AG10803 (cell line): Measurements from ENCODE around the gene LAMA2.

ENCODE experiments used
- DNase-seq: peaks from one replicate; pipeline ENCODE4 v3.0.0; 2010; ENCODE audit warnings: low read depth
- H3K4me3 ChIP-seq: 2 replicates; pipeline ENCODE4 v1.5.1; 2011; ENCODE audit warnings: mild to moderate bottlenecking, low read length, control low read depth
- TF ChIP-seq, protein P1 (sequence below): conservative IDR thresholded peaks from 2 replicates; pipeline ENCODE4 v1.5.1; 2011; ENCODE audit warnings: mild to moderate bottlenecking, low read length, control low read depth, inconsistent platforms

LAMA2 gene

DNA sequence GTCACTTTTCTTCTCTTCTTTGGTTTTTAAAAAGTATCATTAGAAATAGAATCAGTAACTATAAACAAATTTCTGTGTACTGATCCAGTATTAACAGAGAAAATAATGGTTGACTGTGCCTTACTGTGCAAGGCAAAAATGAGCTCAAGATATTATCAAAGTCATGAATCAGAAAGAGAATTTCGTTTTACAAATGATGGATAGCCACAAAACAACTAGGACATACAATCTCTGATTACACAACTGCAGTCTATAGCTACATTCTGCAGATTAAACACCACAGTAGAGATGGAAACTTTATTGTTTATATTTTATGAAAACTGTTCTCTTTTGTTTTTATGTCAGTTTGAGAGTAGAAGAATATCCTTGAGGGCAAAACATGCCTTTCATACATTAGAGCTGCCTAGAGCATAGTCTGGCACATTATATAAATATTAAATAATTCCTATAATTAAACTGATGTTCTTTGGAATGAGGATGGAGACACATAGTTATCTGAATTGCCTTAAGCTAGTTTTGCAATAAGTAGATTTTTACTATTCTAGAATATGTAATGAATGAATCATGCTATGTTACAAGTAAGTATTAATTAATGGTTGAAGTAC, 333.1 kb downstream of the LAMA2 start:
- no peak overlapping the region for H3K4me3 ChIP-seq
- peak; percentile 19 for DNase-seq
- TF ChIP-seq, protein P1, sequence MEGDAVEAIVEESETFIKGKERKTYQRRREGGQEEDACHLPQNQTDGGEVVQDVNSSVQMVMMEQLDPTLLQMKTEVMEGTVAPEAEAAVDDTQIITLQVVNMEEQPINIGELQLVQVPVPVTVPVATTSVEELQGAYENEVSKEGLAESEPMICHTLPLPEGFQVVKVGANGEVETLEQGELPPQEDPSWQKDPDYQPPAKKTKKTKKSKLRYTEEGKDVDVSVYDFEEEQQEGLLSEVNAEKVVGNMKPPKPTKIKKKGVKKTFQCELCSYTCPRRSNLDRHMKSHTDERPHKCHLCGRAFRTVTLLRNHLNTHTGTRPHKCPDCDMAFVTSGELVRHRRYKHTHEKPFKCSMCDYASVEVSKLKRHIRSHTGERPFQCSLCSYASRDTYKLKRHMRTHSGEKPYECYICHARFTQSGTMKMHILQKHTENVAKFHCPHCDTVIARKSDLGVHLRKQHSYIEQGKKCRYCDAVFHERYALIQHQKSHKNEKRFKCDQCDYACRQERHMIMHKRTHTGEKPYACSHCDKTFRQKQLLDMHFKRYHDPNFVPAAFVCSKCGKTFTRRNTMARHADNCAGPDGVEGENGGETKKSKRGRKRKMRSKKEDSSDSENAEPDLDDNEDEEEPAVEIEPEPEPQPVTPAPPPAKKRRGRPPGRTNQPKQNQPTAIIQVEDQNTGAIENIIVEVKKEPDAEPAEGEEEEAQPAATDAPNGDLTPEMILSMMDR: no peak

DNA sequence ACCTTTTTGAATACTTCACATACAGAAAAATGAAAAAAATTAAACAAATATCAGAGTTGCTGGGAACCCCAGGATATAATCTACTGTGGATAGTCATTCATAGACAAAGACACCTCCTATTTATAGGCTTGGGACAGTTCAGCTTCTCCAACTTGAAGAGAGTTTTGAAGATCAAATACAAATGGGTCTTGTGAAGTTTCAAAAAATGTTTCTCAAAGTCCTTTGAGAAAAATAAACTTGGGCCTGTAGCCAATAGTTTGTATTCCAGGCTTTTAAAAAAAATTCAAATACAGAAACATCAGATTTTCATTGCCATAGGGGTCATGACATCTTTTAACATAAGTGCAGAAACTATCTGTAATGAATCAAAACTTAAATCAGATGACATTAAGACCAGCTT, 334.8 kb downstream of the LAMA2 start:
- DNase-seq: no peak
- TF ChIP-seq, protein P1: no peak
- no peak overlapping the region for H3K4me3 ChIP-seq

DNA sequence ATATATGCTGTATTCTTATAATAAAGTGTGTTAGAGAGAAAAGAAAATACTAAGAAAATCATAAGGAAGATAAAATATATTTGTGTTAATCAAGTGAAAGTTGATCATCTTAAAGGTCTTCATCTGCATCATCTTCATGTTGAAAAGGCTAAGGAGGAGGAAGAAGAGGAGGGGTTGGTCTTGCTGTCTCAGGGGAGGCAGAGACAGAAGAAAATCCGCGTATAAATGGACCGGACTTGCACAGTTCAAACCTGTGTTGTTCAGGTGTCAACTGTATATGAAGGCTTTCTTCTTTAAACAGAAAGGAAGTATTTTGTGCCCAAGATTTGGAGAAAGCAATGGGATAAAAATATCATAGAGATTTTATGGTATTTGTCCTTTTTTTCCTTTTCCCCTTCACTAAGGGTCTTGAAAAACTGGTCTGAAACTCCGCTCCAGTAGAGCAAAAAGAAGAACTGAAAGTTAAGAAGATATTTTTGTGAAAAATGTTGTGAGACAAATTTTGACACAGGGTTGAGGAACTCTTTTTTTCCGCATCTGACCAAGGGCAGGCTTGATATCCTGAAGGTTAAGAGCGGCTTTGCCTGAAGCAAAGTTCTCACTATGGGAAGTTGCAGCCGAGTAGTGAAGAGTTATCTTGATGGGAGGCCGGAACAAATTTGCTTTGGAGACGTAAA, 350.7 kb downstream of the LAMA2 start:
- TF ChIP-seq, protein P1: no peak
- H3K4me3 ChIP-seq: no peak overlapping the region
- DNase-seq: no peak

DNA sequence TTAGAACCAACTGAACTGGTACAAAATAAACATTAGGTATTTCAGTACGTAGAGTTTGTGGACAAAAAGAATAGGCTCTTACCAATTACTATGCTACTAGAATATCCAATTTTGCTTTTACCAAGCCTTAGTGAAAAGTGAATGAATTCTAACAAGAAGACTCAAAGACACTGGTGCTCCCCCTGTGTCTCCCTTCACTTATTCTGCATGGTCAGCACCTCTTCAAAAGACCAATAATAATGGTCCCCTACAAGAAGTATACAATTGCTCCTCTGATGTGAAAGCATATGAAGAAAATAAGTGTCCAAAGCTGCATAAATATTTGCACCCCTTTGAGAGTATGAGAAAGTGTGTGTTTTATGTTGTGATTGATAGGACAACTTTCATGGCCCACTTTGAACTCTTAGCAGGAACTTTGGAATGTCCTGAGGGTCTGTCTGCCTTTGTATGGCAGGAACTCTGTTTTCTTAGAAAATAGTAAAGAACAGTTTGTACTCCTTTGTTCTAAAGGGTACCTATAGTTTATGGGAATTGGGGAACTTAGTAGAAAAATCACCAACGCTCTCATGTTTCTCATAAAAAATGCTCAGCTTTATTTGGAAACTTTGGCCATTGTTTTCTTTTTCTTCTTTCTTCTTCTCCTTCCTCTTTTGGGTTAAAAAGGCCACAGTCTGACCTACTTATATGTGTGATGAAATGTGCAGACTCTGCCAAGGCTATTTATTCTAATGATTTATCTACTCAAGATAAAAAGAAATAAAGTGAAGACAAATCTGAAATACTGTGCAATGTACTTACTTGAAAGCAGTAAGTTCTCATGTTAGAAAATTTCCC, 352.4 kb downstream of the LAMA2 start:
- H3K4me3 ChIP-seq: no peak overlapping the region
- DNase-seq: peak; percentile 30
- TF ChIP-seq, protein P1: no peak

DNA sequence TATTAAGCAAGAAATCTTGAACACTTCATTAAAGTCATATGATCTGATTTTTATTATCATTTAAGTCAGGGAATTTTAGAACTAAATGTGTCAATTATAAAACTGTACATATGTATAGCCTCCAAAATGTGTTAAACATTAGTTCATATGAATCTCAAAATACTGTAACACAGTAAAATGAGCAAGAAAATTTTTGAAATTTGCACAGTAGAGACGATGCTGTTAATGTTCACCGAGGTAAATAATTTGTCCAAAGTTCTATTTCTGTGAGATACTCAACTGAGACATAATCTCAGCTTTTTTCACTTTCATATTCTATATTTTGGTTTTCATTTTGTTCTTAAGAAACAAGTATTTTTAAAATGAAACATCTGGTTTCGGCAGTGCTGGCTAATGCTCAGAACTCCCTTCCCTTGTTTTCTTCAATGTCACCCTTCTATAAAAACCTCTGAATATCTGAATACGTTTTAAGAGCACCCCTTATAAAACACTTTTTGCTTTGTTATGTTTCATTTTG, 353.1 kb downstream of the LAMA2 start:
- TF ChIP-seq, protein P1: no peak
- DNase-seq: no peak
- no peak overlapping the region for H3K4me3 ChIP-seq

DNA sequence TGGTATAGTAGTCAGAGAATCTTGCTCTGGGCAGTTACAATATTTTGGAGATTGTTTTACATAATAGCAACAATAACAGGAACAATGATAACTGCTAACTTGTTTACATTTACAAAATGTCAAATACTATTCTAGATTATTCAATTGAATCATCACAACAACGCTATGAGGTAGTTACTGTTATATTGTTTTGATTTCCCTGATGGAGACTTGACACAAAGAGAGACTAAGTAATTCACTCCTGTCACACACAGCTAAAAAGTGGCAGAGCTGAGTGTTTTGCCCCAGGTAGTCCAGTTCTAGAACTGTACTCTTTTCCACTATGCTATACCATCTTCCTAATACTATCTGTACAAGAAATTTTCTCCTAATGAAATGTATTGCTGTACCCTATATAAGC, 356.1 kb downstream of the LAMA2 start:
- DNase-seq: no peak
- H3K4me3 ChIP-seq: no peak overlapping the region
- TF ChIP-seq, protein P1: no peak
